ENCODE data around the gene PCBP3.
"Not testable (repeated sequence)": the region's sequence is repeated elsewhere in the genome, so short reads cannot be mapped to it uniquely, and the experiment has no call there.

Gene PCBP3

GRCh38 chr21:45791562-45792418, 148.3 kb downstream of the PCBP3 start:
- no peak for DNase-seq

- DNase-seq: no peak
Measured at GRCh38 chr21:45792682-45793383, 149.3 kb downstream of the PCBP3 start.

DNA sequence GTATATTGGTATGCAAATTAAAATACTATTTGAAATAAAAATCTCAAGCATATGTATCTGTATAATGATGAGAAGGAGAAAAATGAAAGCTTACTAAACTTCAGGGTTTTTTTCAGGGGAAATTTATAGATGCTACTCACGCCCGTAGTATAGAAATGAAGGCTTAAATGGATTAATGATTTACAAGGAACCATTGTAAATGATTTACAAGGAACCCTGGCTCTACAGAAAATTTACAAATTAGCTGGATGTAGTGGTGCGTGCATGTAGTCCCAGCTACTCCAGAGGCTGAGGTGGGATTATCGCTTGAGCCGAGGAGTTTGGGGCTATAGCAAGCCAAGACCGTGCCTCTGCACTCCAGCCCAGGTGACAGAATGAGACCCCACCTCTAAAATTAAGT, 150.5 kb downstream of the PCBP3 start:
- DNase-seq: no peak

DNA sequence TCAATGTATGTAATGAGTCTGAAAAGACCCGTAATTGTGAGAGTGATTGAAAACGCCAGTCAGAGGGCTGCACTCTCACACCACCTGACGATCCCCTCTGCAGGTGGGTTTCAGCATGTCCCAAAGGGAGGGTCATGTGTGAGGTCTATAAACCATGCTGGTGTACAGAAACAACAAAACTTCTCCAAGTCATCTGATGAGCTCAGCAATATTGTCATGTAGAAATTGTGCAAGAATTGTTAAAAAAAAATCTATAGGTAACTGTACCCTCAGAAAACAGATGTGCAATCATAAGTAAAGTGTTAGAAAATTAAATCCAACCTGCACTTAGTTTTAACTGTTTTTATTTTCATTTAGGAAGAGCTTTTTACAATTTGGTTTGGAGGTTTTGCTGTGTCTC, 152.5 kb downstream of the PCBP3 start:
- no peak for DNase-seq

- no peak for DNase-seq
Measured at GRCh38 chr21:45797338-45797737, 153.8 kb downstream of the PCBP3 start.

DNA sequence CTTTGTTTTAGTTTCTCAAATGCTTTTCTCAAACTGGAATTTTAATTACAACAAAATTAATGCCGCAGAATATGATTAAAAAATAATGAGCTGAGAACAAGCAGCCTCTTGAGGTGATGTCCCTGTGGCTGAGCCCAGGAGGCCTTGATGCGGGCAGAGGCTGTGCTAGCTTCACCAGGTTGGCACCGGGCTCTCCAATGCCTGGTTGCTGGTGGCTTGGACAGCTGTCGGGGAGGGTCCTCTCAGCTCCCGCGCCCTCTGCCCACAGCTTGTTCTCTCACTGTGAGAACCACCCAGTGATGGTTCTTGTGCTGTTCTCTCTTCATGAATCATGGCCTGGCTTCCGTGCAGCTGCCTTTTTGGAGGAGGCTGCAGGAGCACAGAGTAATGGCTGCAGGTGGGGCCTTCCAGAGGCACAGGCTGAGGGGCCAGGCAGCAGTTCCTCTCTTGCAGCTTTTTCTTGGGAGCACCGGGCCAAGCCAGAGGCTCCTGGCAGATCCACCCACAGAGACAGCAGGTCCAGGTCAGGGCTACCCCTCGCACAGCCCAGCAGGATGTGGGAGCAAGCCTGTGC, 156.3 kb downstream of the PCBP3 start:
- no peak for DNase-seq

DNA sequence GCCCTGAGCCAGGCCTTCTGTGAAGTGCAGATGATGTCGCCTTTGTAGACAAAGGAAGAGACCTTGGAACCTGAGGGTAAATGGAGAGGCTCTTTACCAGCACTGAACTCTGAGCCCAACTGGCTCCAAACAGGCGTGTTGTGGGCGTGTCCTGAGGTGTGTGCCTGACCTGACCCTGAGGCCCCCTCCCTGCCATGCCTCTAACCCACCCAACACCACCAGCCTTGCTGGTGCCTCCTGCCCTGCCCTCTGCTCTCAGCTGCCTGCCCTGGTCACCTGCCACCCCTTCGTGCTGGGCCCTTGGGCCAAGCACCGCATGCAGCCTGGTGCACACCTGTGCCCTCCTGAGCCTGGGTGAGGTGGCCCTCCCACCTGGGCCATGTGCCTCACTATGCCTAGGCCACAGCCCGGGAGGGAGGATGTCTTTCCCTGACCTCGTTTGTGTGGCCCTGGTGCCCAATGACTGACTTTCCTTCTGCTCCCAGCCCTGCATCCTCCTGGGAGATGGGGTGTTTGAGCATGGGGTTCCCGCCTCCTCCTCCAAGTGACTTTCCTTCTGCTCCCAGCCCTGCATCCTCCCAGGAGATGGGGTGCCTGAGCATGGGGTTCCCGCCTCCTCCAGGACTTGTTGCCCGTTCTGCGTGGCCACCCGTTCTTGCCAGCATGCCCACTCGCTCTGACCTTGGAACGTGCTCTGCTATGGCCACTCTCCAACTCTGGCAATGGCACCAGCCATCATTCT, 157.0 kb downstream of the PCBP3 start:
- no peak for DNase-seq

DNA sequence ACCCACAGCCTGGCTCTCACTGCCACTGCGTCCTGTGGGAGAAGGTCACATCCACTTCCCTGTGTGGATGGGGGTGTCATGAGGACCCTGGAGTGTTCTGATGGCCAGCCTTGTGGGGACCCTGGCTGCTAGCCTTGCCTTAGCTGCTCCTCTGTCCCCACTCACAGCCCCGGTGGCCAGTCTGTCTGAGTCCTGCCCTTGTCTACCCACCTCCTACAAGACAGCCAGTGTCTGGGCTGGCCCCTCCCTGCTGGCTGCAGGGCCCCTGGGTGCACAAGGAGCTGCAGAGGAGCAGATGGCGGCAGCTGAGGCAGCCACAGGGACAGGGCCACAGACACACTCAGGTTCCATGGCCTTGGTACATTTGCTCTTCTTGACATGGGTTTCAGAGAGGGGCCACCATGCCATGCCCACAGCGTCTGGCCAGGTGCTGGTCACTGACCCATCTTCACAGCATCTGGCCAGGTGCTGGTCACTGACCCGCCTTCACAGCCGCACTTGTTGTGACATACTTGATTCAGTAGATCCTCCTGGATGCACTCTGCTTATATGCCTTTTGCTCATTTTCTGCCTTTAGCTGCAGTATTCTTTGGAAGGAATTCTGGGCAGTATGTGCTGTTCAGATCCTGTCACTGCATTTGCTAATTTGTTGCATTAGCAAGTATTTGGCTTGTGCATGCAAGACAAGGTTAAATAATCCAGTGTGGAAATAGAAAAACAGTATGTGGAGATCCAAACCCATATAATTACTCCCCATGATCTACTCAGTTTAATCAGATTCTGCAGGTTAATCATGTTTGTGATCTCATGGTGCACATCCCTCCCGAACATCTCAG, 157.8 kb downstream of the PCBP3 start:
- DNase-seq: no peak

GRCh38 chr21:45801989-45802388, 158.5 kb downstream of the PCBP3 start:
- no peak for DNase-seq

DNA sequence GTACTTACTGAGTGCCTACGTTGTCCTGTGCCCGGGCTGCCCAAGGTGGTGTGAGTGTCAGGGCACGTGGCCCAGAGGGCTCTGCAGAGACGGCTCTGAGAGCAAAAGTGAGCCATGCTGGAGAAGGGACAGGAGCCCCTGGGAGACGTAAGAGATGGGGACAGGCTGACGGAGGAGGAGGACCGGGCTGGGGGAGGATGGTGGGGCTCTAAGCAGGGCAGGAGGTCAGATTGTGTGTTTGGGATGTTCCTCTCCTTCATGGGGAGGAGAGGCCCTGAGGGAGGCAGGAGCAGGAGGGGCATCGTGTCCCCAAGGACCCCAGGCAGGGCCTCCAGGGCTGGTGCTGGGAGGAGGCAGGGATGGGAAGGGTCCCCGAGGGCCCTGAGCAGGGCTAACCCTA, 158.9 kb downstream of the PCBP3 start:
- DNase-seq: no peak

DNA sequence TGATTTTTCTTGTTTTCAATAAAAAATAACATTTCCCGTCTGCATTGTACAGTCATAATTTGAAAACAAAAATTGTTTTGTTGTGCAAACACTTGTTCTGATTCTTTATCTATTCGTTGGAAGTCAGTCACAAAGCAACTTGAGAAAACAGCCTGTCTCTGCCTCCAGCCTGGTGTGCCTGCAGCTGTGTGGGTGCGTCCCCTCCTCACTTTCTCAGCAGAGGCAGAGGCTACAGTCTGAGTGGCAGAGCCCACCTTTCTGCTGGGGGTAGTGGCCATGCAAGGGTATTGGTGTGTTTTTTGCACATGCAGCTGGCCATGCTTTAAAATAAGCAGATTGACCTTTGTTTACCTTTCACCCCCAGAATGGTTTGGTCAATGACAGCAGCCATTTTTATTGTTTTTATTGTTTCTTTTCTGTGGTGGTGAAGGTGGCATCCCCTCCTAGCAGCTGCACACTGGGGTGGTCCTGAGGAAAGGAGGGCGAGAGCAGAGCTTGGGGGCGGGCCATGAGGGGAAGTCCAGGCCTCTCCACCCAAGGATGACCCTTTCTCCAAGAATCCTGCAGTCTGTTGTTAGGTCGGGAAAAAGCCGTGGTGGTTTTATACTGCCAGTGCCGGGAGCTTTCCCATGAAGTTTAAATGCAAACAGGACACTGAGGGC, 159.6 kb downstream of the PCBP3 start:
- no peak for DNase-seq

GRCh38 chr21:45803618-45804340, 160.3 kb downstream of the PCBP3 start:
- no peak for DNase-seq

- DNase-seq: no peak
Measured at GRCh38 chr21:45804809-45805313, 161.3 kb downstream of the PCBP3 start.

DNA sequence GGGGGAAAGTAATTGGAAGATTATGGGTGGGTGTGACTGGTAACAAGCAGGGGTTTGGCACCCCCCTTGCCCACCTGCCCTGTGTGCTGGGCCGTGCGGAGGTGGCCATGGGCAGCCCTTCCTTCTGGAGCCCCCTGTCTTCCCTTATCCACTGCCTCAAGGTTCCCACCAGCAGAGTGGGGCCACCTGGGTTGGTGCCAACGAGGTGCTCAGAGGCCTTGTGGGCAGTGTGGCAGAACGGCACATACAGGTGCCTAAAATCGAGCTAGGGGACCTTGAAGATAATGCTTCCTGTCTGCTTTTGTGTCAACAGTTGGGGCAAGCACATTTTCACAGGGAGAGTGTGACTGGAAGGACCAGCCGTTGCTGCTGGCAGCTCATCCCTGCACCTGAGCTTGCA, 161.8 kb downstream of the PCBP3 start:
- DNase-seq: no peak

GRCh38 chr21:45806042-45806441, 162.5 kb downstream of the PCBP3 start:
- DNase-seq: no peak

GRCh38 chr21:45808663-45809062, 165.1 kb downstream of the PCBP3 start:
- not testable (repeated sequence) for DNase-seq

DNA sequence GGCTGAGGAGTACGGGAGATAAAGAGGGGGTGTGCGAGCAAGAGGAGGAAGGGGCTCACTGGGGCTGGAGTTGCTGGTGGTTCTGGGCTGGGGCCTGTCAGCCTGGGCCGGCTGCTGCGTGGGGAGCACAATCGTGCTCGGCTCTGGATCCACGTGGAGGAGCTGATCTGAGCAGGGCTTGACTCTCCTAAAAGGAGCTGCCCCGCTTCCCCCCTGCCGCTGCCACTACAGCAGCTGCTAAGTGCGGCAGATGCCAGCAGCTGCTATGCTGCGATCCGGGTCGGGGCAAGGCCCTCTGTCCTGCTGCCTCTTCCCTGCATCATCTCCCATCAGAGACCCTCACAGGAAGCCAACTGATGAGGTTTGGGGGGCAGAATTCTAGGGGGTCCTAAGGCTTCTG, 165.9 kb downstream of the PCBP3 start:
- no peak for DNase-seq

- no peak for DNase-seq
Measured at GRCh38 chr21:45811136-45811535, 167.6 kb downstream of the PCBP3 start.

DNA sequence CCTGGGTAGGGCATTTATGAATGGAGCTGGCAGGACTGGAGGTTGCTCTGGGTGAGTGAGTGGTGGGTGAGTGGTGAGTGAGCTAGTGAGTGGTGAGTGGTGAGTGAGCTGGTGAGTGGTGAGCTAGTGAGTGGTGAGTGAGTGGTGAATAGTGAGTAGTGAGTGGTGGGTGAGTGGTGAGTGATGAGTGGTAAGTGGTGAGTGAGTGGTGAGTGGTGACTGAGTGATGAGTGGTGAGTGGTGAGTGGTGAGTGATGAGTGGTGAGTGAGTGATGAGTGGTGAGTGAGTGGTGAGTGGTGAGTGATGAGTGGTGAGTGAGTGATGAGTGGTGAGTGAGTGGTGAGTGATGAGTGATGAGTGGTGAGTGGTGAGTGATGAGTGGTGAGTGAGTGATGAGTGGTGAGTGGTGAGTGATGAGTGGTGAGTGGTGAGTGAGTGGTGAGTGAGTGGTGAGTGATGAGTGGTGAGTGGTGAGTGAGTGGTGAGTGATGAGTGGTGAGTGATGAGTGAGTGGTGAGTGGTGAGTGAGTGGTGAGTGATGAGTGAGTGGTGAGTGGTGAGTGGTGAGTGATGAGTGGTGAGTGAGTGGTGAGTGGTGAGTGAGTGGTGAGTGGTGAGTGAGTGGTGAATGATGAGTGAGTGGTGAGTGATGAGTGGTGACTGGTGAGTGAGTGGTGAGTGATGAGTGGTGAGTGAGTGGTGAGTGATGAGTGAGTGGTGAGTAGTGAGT, 170.8 kb downstream of the PCBP3 start:
- not testable (repeated sequence) for DNase-seq

DNA sequence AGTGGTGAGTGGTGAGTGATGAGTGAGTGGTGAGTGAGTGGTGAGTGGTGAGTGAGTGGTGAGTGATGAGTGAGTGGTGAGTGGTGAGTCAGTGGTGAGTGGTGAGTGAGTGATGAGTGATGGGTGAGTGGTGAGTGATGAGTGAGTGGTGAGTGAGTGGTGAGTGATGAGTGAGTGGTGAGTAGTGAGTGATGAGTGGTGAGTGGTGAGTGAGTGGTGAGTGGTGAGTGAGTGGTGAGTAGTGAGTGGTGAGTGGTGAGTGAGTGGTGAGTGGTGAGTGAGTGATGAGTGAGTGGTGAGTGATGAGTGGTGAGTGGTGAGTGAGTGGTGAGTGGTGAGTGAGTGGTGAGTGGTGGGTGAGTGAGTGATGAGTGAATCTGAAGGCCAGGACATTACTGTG, 172.3 kb downstream of the PCBP3 start:
- DNase-seq: not testable (repeated sequence)

Measured in central memory CD4-positive, alpha-beta T cell (primary cell).